Measurements from ENCODE around the gene PLA2G15.

PLA2G15 gene

GRCh38 chr16:68270353-68270752 is 25.2 kb downstream of the PLA2G15 start:
- H3K4me3 Mint-ChIP-seq = no peak overlapping the region
- H3K36me3 Mint-ChIP-seq (ENCODE audit: low read depth) = peaks cover 42% of the 10 kb centered on the region
- H3K4me1 Mint-ChIP-seq (ENCODE audit: low read depth) = peaks cover 75% of the 10 kb centered on the region
- H3K27me3 Mint-ChIP-seq (ENCODE audit: low read depth) = no peaks in the 10 kb centered on the region
- no peaks in the 10 kb centered on the region for H3K9me3 Mint-ChIP-seq
- H3K27ac Mint-ChIP-seq = peak overlapping the region; percentile 26
- DNase-seq (ENCODE audit: low spot score) = no peak

DNA sequence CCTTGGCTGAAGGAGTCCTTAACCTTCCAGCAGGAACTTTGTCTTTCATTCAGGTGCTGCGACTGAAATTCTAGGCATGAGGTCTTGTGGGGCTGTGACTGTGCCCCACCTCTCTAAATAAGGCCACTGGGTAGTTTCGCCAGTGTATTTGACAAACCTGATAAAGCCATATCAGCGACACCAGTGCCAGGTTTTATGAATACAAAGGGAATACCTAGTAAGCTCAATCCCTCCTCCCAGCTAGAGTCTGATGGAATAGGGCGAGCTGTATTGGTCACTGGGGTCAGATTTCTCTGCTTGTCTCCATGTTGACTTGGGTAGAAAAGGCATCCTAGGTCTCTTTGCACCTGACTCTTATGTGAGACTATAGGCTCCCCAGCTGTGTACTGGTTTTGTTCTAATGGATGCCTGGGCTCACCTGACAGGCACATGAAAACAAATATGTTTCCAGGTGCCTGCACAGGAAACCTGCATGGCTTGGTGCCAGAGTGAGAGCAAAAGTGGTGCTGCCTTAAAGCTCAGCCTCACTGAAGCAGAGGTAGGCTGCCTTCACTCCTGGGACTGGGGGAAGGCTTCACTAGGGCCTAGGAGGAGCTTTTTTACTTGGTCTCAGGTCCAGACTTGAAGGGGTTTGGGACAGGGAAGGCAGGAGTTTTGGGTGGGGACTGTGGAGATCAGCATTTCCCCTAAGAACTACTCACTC is 27.5 kb downstream of the PLA2G15 start:
- H3K4me1 Mint-ChIP-seq (ENCODE audit: low read depth) = peaks cover 77% of the 10 kb centered on the region
- H3K4me3 Mint-ChIP-seq = peak overlapping the region; percentile 81
- H3K9me3 Mint-ChIP-seq = no peaks in the 10 kb centered on the region
- H3K27ac Mint-ChIP-seq = peak overlapping the region; percentile 86
- DNase-seq (ENCODE audit: low spot score) = no peak
- H3K36me3 Mint-ChIP-seq (ENCODE audit: low read depth) = peaks cover 45% of the 10 kb centered on the region
- no peaks in the 10 kb centered on the region for H3K27me3 Mint-ChIP-seq (ENCODE audit: low read depth)

DNA sequence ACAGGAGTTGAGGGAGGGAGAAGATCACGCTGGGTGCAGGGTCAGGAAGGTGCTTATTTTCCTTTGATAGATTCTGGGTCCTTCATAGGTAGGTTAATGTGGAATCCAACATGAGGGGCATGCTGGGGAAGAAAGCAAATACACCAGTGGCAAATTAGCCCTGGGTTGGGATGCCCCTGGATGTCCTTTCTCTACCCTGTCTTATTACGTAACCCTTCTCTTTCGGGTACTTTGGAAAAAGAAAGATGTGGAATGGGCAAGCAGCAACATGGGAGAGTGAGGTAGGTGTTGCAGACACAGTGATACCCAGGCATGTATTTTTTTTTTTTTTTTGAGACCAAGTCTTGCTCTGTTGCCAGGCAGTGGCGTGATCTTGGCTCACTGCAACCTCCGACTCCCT is 28.3 kb downstream of the PLA2G15 start:
- peak overlapping the region; percentile 86 for H3K27ac Mint-ChIP-seq

GRCh38 chr16:68273896-68274295 is 28.7 kb downstream of the PLA2G15 start:
- Mint-ChIP-seq H3K4me1 (ENCODE audit: low read depth) (peaks cover 71% of the 10 kb centered on the region), H3K9me3 (no peaks in the 10 kb centered on the region), H3K27me3 (ENCODE audit: low read depth) (no peaks in the 10 kb centered on the region), H3K4me3 (peak overlapping the region; percentile 5), H3K27ac (peak overlapping the region; percentile 79), H3K36me3 (ENCODE audit: low read depth) (peaks cover 45% of the 10 kb centered on the region)
- DNase-seq (ENCODE audit: low spot score) = no peak

More for the DNA sequence above, 28.3 kb downstream of the PLA2G15 start:
- H3K4me3 Mint-ChIP-seq = peak overlapping the region; percentile 81
- no peak for DNase-seq (ENCODE audit: low spot score)
- H3K9me3 Mint-ChIP-seq = no peaks in the 10 kb centered on the region
- H3K4me1 Mint-ChIP-seq (ENCODE audit: low read depth) = peaks cover 71% of the 10 kb centered on the region
- no peaks in the 10 kb centered on the region for H3K27me3 Mint-ChIP-seq (ENCODE audit: low read depth)
- peaks cover 45% of the 10 kb centered on the region for H3K36me3 Mint-ChIP-seq (ENCODE audit: low read depth)

DNA sequence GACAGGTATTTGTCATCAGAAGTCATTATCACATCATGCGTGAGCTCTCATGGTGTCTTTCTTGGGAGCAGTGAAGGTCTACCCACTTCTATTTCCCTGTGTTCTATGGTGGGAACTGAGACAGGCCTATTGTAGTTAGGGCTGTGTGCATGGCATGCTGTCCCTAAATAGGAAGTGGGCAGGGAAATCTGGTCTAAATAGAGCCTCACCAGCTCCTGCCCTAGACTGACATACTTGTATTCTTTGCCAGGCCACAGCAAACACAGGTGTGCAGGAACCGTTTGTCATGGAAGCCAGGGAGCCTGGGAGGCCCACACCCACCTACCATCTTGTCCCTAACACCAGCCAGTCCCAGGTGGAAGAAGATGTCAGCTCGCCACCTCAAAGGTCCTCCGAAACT is 29.3 kb downstream of the PLA2G15 start:
- H3K36me3 Mint-ChIP-seq (ENCODE audit: low read depth) = peaks cover 43% of the 10 kb centered on the region
- H3K27me3 Mint-ChIP-seq (ENCODE audit: low read depth) = no peaks in the 10 kb centered on the region
- peaks cover 66% of the 10 kb centered on the region for H3K4me1 Mint-ChIP-seq (ENCODE audit: low read depth)
- DNase-seq (ENCODE audit: low spot score) = no peak
- H3K27ac Mint-ChIP-seq = peak overlapping the region; percentile 79
- no peaks in the 10 kb centered on the region for H3K9me3 Mint-ChIP-seq
- H3K4me3 Mint-ChIP-seq = peak overlapping the region; percentile 21

- Mint-ChIP-seq H3K9me3 (no peaks in the 10 kb centered on the region), H3K27me3 (ENCODE audit: low read depth) (no peaks in the 10 kb centered on the region), H3K36me3 (ENCODE audit: low read depth) (peaks cover 52% of the 10 kb centered on the region), H3K27ac (peak overlapping the region; percentile 82), H3K4me3 (peak overlapping the region; percentile 70), H3K4me1 (ENCODE audit: low read depth) (peaks cover 59% of the 10 kb centered on the region)
- peak; percentile 65 for DNase-seq (ENCODE audit: low spot score)
These were observed 30.5 kb downstream of the PLA2G15 start for GRCh38 chr16:68275611-68276191.

- DNase-seq (ENCODE audit: low spot score) = no peak
- Mint-ChIP-seq H3K36me3 (ENCODE audit: low read depth) (peaks cover 54% of the 10 kb centered on the region), H3K27me3 (ENCODE audit: low read depth) (no peaks in the 10 kb centered on the region), H3K4me3 (peak overlapping the region; percentile 70), H3K9me3 (no peaks in the 10 kb centered on the region), H3K27ac (peak overlapping the region; percentile 82), H3K4me1 (ENCODE audit: low read depth) (peaks cover 60% of the 10 kb centered on the region)
These were observed 31.1 kb downstream of the PLA2G15 start for GRCh38 chr16:68276223-68276622.

- H3K4me1 Mint-ChIP-seq (ENCODE audit: low read depth) = peaks cover 60% of the 10 kb centered on the region
- H3K36me3 Mint-ChIP-seq (ENCODE audit: low read depth) = peaks cover 58% of the 10 kb centered on the region
These were observed 34.8 kb downstream of the PLA2G15 start for GRCh38 chr16:68279726-68280558.

DNA sequence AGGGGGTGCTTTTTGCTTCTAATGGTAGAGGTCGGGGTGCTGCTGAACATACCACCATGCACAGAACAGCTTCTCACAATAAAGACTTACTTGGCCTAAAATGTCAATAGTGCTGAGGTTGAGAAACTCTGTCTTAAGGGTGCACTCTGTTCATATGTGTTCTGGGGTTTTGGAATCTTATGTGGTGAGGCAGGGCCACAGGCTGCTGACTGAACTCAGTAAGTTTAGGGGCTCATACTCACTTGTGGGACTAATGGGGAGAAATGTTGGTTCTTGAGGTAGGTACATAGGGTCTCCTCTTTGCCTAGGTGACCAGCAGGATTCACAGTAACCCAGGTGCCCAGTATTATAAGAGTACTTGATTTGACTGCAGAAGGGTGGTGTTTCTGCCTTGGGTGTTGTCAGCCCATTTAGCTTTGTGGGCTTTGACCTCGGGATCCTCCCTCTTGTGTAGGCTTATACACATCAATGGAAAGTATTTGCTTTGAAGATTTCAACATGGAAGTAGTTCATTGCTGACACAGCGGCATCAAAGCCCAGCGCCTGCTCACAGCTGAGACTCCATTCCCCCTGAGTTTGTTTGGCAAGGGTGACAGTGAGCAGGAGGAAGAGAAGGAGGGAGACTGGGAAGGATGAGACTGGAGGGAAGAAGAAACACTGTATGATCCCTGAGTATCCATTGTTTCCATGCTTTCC is 36.3 kb downstream of the PLA2G15 start:
- no peak for DNase-seq (ENCODE audit: low spot score)
- Mint-ChIP-seq H3K27ac (peak overlapping the region; percentile 80), H3K4me3 (peak overlapping the region; percentile 29), H3K4me1 (ENCODE audit: low read depth) (peaks cover 55% of the 10 kb centered on the region), H3K9me3 (no peaks in the 10 kb centered on the region), H3K36me3 (ENCODE audit: low read depth) (peaks cover 53% of the 10 kb centered on the region), H3K27me3 (ENCODE audit: low read depth) (no peaks in the 10 kb centered on the region)

More at GRCh38 chr16:68279726-68280558, 34.8 kb downstream of the PLA2G15 start:
- Mint-ChIP-seq H3K4me3 (no peak overlapping the region), H3K27ac (peak overlapping the region; percentile 63), H3K9me3 (no peaks in the 10 kb centered on the region), H3K27me3 (ENCODE audit: low read depth) (no peaks in the 10 kb centered on the region)
- no peak for DNase-seq (ENCODE audit: low spot score)

DNA sequence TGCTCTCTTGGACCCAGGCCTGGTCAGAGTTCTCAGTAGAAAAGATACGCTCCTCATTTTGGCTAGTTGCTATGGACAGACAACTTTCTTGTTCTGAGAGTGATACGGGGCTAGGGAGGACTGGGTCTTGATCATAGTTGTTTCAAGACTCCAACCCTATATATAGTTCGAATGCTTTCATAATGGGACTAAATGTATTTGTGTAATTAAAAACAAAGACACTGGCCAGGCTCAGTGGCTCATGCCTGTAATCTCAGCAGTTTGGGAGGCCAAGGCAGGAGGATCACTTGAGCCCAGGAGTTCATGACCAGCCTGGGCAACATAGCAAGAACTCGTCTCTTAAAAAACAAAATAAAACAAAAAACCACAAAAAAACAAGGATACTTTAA is 36.9 kb downstream of the PLA2G15 start:
- Mint-ChIP-seq H3K9me3 (no peaks in the 10 kb centered on the region), H3K36me3 (ENCODE audit: low read depth) (peaks cover 53% of the 10 kb centered on the region), H3K27ac (peak overlapping the region; percentile 80), H3K27me3 (ENCODE audit: low read depth) (no peaks in the 10 kb centered on the region), H3K4me3 (no peak overlapping the region), H3K4me1 (ENCODE audit: low read depth) (peaks cover 55% of the 10 kb centered on the region)
- DNase-seq (ENCODE audit: low spot score) = no peak

GRCh38 chr16:68283346-68283745 is 38.2 kb downstream of the PLA2G15 start:
- H3K27me3 Mint-ChIP-seq (ENCODE audit: low read depth) = no peaks in the 10 kb centered on the region
- H3K36me3 Mint-ChIP-seq (ENCODE audit: low read depth) = peaks cover 65% of the 10 kb centered on the region
- DNase-seq (ENCODE audit: low spot score) = no peak
- peak overlapping the region; percentile 80 for H3K4me3 Mint-ChIP-seq
- no peaks in the 10 kb centered on the region for H3K9me3 Mint-ChIP-seq
- peaks cover 67% of the 10 kb centered on the region for H3K4me1 Mint-ChIP-seq (ENCODE audit: low read depth)
- peak overlapping the region; percentile 87 for H3K27ac Mint-ChIP-seq

DNA sequence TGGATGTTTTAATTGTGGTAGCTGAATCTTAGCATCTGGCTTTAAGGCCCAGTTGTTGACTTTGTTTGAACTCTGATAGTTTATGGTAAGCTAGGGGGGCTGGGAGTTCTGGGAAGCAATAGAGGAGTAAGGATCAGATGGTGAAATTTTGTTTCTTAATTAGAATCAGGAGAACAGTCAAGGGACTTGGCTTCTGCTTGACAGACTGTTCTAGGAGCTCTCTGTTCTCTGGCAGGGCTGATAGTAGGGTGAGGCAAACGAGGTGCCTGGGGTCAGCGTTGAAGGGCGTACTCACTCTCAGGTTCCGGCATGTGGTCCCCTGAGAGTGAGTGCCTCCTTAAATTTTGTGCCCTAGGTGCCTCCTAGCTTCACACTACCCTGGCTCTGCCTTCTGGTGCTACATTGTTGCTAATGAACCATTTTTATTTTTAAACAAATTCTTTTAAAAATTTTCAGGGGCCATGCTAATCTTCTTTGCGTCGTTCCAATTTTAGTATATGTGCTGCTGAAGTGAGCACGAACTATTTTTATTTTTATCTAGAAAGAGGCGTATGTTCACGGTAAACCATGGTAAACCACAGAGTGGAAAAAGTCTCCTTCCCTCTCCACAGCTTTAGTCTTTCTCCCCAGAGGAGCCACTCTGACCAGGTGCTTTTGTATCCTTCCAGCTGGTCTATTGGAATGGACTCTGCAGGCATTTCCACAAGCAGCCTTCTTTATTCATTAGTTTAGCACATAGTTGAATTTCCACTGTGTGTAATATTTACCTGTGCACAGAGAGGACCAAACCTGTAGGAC is 38.8 kb downstream of the PLA2G15 start:
- no peaks in the 10 kb centered on the region for H3K27me3 Mint-ChIP-seq (ENCODE audit: low read depth)
- H3K4me1 Mint-ChIP-seq (ENCODE audit: low read depth) = peaks cover 67% of the 10 kb centered on the region
- peaks cover 65% of the 10 kb centered on the region for H3K36me3 Mint-ChIP-seq (ENCODE audit: low read depth)
- H3K9me3 Mint-ChIP-seq = no peaks in the 10 kb centered on the region
- peak overlapping the region; percentile 87 for H3K27ac Mint-ChIP-seq
- peak overlapping the region; percentile 80 for H3K4me3 Mint-ChIP-seq
- DNase-seq (ENCODE audit: low spot score) = no peak

DNA sequence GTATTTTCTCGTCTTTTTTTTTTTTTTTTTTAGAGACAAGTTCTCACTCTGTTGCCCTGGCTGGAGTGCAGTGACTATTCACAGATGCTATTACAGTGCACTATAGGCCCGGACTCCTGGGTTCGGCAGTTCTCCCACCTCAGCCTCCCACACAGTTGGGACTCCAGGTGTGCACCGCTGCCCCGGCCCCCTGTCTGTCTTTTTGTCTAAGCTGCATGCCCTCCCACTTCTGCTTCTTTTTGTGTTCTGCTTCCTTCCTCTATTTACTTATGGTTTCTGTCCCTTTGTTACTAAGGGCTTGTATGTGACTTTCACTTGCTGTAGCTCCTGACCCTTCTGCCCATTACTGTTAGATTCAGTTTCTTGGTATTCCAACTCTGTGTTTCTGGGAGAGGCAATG is 39.7 kb downstream of the PLA2G15 start:
- no peak for DNase-seq (ENCODE audit: low spot score)
- Mint-ChIP-seq H3K36me3 (ENCODE audit: low read depth) (peaks cover 66% of the 10 kb centered on the region), H3K27ac (peak overlapping the region; percentile 87), H3K27me3 (ENCODE audit: low read depth) (no peaks in the 10 kb centered on the region), H3K9me3 (no peaks in the 10 kb centered on the region), H3K4me1 (ENCODE audit: low read depth) (peaks cover 73% of the 10 kb centered on the region), H3K4me3 (peak overlapping the region; percentile 80)

Data from T-helper 2 cell treated with Interferon-gamma antibody and Interleukin-4, amounts not matched to agents 5 μg/mL and 100 μg/mL, for 36 hours (primary cell).